Measurements from ENCODE around the gene SLFN12.
"Not testable (repeated sequence)": the region's sequence is repeated elsewhere in the genome, so short reads cannot be mapped to it uniquely, and the experiment has no call there.

Gene SLFN12

GRCh38 chr17:35406568-35406967 is 25.7 kb downstream of the SLFN12 start:
- DNase-seq = no peak

GRCh38 chr17:35404360-35404759 is 27.9 kb downstream of the SLFN12 start:
- DNase-seq = no peak

DNA sequence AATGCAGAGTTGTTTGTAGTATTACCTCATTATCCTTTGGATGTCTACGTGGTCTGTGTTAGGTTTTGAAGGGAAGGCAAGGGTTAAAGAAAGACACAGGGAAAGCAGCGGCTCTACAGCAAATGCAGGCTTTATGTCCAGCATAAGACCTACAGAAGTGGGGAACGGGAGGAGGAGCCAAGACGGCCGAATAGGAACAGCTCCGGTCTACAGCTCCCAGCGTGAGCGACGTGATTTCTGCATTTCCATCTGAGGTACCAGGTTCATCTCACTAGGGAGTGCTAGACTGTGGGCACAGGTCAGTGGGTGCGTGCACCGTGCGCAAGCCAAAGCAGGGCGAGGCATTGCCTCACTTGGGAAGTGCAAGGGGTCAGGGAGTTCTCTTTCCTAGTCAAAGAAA is 38.5 kb downstream of the SLFN12 start:
- DNase-seq = not testable (repeated sequence)

GRCh38 chr17:35390663-35391062 is 41.6 kb downstream of the SLFN12 start:
- DNase-seq = no peak

GRCh38 chr17:35390156-35390555 is 42.1 kb downstream of the SLFN12 start:
- no peak for DNase-seq

GRCh38 chr17:35387496-35387895 is 44.8 kb downstream of the SLFN12 start:
- no peak for DNase-seq

DNA sequence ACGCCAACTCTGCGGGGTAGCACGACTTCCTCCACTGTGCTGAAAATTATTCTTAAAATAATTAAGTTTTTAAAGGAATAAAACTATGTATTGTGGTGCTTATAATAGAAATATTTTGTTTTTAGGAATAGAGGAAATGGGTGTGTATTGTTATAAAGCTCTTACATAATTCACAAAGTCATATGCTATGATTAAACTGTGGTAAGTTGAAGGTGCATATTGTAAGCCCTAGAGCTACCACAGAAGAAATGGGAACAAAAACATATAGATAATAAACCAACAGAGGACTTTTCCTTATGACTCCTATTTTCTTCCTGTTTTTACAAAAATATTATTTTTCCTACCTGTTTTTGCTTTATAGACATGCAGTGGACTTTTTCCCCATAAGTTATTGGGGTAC is 54.6 kb downstream of the SLFN12 start:
- no peak for DNase-seq

GRCh38 chr17:35377068-35377467 is 55.2 kb downstream of the SLFN12 start:
- no peak for DNase-seq

DNA sequence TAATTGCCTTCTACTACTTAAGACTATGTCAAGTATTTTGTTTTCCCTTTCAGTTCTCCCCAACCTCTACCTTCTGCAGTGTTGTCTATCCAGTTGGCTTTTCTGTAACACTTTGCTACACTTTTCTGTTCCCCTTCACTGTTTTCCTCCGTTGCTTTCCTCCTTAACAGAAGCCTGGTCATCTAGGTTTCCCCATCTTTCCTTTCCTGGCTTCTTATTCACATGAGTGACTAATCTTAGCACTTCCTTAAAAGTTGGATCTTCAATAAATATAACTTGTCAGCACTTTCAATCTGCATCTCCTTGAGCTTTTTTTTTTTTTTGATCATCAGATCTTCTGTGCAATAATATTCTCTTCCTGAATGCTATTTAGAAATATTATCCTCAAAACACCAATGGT is 56.1 kb downstream of the SLFN12 start:
- no peak for DNase-seq

DNA sequence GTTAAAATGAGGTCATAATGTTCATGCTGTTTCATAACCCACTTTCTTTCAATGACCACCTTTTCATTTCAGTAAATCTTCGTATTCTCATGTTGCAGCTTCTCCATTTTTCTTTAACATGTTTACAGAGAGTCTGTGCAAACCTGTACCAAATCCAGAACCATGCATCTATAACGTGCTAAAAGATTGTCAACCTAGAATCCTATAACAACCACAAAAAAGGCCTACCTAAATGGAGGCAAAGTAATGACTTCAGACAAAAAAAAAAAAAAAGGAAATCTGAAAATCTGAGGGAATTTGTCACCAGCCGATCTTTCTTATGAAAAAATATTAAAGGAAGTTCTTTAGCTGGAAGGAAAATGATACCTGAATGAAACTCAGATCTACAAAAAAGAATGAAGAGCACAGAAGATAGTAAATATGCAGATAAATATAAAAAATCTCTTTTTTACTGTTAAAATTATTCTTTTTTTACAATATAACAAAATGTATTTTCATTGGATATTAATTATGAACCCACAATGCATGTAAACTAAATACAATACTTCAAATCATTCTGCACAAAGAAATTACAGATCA is 57.4 kb downstream of the SLFN12 start:
- DNase-seq = no peak

DNA sequence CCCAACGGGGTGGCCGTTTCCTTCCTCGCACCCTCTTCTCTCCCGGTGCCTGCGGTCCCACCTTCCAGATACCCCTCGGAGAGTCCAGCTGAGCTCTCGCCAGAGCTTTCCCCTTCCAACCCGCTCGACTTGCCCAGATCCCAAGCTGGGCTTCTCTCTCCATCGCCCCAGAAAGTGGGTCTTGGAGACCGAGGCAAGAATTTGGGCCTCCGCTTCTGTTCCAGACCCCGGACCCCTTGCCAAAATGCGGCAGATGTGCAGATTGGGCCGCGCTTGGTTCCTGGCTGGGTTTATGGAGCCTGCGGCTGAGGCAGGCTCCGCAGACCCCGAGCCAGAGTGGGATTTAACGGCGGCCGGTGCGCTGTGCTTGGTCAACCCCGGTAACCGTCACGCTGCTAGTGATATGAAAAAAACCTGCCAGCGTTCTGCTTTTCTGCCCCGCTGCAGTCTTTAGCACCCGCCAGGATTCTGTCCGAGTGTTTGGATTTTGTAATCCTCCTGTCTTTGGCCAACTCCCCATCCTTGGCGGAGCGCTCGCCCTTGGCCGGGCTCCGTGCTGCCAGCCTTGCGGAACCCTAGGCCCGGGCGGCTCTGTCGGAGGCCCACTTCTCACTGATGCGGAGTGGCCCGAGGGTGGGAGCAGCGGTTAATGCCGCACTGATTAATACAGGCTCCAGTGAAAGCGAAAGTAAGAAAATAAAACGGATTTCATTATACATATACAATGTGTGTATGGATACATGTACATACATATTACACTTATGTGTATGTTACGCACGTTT is 58.1 kb downstream of the SLFN12 start:
- no peak for DNase-seq

- DNase-seq = no peak
Measured at GRCh38 chr17:35373534-35373983, 58.7 kb downstream of the SLFN12 start, which contains the start of gene SLFN11. Gene SLFN11, minus strand, starts transcription at chr17:35373621. Its CDS starts 9,814 bp downstream, at chr17:35363807.

GRCh38 chr17:35372846-35373533 is 59.3 kb downstream of the SLFN12 start:
- no peak for DNase-seq

DNA sequence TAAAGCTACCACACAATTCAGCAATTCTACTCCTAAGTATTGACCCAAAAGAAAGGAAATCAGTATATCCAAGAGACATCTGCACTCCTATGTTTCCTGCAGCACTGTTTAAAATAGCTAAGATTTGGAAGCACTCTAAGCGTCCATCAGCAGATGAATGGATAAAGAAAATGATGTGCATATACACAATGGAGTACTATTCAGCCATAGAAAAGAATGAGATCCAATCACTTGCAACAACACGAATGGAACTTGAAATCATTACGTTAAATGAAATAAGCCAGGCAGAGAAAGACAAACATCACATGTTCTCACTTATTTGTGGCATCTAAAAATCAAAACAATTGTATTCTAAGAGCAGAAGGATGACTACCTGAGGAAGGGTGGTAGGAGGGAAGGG is 60.4 kb downstream of the SLFN12 start:
- no peak for DNase-seq

GRCh38 chr17:35368081-35368830 is 64.0 kb downstream of the SLFN12 start:
- DNase-seq = no peak

GRCh38 chr17:35361027-35361426 is 71.3 kb downstream of the SLFN12 start:
- DNase-seq = no peak
